Gastrocnemius medialis (tissue), 4 donors: ENCODE measurements around the gene JPH2. TPM values are rescaled to one million over a fixed set of nuclear protein-coding genes. Genes with fewer than 3 reads are reported as not detected.

ENCODE experiments used
- ATAC-seq, 2 donors: fragments of 150-250 bp; one replicate each; pipeline ENCODE4 v1.9.1; 2016
- DNase-seq, 2 donors: peaks; one replicate each; pipeline ENCODE4 v3.0.0-alpha.2; 2019
- H3K27ac ChIP-seq, 4 donors: fragments of 200-600 bp; sonication (generic); 1 replicate in 1 of 4; 2 replicates in 3 of 4; pipeline ENCODE4 v1.5.1; 2016 to 2018; ENCODE audit warnings: mild to moderate bottlenecking in 2 of 4, moderate library complexity in 1 of 4
- H3K27me3 ChIP-seq, 3 donors: fragments of 200-600 bp; sonication (generic) in 2 of 3; 1 replicate in 1 of 3; 2 replicates in 2 of 3; pipeline versions ENCODE4 v1.5.1 to v1.6.0; 2016 to 2019; ENCODE audit warnings: mild to moderate bottlenecking in 1 of 3, moderate library complexity in 1 of 3
- H3K36me3 ChIP-seq, 2 donors: fragments of 200-600 bp; sonication (generic) in 1 of 2; one replicate each; pipeline ENCODE4 v1.5.1; 2017 to 2018
- H3K4me1 ChIP-seq, 2 donors: fragments of 200-600 bp; sonication (generic) in 1 of 2; one replicate each; pipeline ENCODE4 v1.5.1; 2016 to 2017; ENCODE audit warnings: mild to moderate bottlenecking in 2 of 2
- H3K4me3 ChIP-seq, 4 donors: fragments of 200-600 bp; sonication (generic) in 3 of 4; 1 replicate in 1 of 4; 2 replicates in 3 of 4; pipeline ENCODE4 v1.5.1; 2016 to 2019; ENCODE audit warnings: mild to moderate bottlenecking in 2 of 4
- H3K9me3 ChIP-seq, 3 donors: fragments of 200-600 bp; sonication (generic) in 2 of 3; 1 replicate in 1 of 3; 2 replicates in 2 of 3; pipeline ENCODE4 v1.5.1; 2016 to 2019
- CTCF ChIP-seq, 5 experiments: fragments of 450-650 bp in 3 of 5; fragments of 200-600 bp in 2 of 5; sonication (generic) in 2 of 5; IDR thresholded peaks in 4 of 5; conservative IDR thresholded peaks in 1 of 5; 1 replicate in 4 of 5; 2 replicates in 1 of 5; pipeline ENCODE4 v1.5.1; 2016 to 2019; ENCODE audit warnings: antibody characterized with exemption in 5 of 5, mild to moderate bottlenecking in 3 of 5, moderate library complexity in 3 of 5
- POLR2A ChIP-seq, 2 donors: fragments of 450-650 bp; IDR thresholded peaks; one replicate each; pipeline ENCODE4 v1.6.1; 2017; ENCODE audit warnings: antibody characterized with exemption in 2 of 2, mild to moderate bottlenecking in 2 of 2, moderate library complexity in 2 of 2
- in situ Hi-C, 4 donors: fragments of 200-750 bp; cut with MboI; loops; one replicate each; pipeline versions ENCODE4 v1.15.0 to v1.8.0; 2017; ENCODE audit warnings: low sequenced_read_pairs in 4 of 4
- intact Hi-C: fragments of 100-400 bp; cut with DNase I; formaldehyde crosslinking; loops from one replicate; pipeline ENCODE4 v1.15.1; 2023; ENCODE audit warnings: low total_unique reads
- total RNA-seq, 4 donors: library from RNA; depleted of rRNA; stranded (reverse); fragments of >200 nt; gene quantifications; one replicate each; pipeline versions ENCODE4 v1.1.0 to v1.2.3, GENCODE V29; 2016

JPH2 gene
- total RNA-seq, 4 donors from 2014 or later, result 18.3 to 86.6 (median 38.0) TPM

DNA sequence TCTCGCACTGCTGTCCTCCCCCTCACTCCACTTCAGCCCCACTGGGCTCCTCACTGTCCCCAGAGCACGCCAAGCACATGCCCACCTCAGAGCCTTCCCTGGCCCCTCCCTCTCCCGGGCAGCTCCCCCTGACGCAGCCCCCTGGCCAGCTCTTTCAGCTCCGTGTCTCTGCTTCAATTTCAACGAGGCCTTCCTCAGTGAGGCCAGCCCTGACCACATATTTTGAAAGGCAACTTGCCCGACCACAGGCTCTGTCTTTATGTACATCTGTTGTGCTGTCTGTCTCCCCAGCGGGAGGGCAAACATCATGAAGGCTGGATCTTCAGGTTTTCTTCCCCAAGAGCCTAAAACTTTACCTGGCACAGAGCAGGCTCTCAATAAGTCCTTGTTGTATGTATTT lies 44.6 kb downstream of the JPH2 start:
- Histone ChIP-seq H3K9me3 (no peaks in the 10 kb centered on the region), H3K4me1 (peaks cover 71 to 78% of the 10 kb centered on the region in 2 donors), H3K4me3 (no peak overlapping the region), H3K36me3 (no peaks in the 10 kb centered on the region), H3K27me3 (no peaks in the 10 kb centered on the region), H3K27ac (peak overlapping the region; percentile 90 to 93 (median 92))
- no peak for ATAC-seq
- DNase-seq, result no peak
- in situ Hi-C loops, result no loop called here
- no peak for TF ChIP-seq POLR2A (IDR thresholded peaks at IDR 0.05)
- TF ChIP-seq CTCF (IDR thresholded peaks at IDR 0.05 in 4 of 5, conservative IDR thresholded peaks at IDR 0.05 in 1 of 5), result no peak
- intact Hi-C loops, result no loop called here

DNA sequence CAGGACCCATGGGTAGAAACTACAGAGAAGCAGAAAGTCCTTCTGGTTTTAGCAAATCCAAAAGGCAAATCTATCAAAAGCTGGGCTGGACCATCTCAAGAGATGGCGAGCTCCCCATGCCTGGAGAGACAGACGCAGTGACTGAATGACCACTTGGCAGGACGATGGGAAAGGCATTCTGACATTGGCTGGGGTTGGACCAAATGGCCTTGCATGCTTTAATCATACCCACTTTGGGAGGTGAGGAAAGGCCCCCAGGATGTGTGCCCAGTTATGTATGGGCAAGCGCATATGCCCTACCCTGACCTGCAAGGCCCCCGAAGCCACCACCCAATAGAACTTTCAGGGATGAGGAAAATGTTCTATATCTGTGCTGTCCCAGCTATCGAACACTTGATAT lies 45.1 kb downstream of the JPH2 start:
- H3K4me1 ChIP-seq, result peaks cover 71 to 81% of the 10 kb centered on the region in 2 donors
- TF ChIP-seq CTCF (IDR thresholded peaks at IDR 0.05 in 4 of 5, conservative IDR thresholded peaks at IDR 0.05 in 1 of 5), result no peak
- TF ChIP-seq POLR2A (IDR thresholded peaks at IDR 0.05), result no peak
- ATAC-seq, result no peak
- no peaks in the 10 kb centered on the region for H3K9me3 ChIP-seq
- in situ Hi-C loops, result no loop called here
- intact Hi-C loops, result no loop called here
- H3K4me3 ChIP-seq, result no peak overlapping the region
- peak overlapping the region; percentile 90 to 93 (median 92) for H3K27ac ChIP-seq
- H3K36me3 ChIP-seq, result no peaks in the 10 kb centered on the region
- DNase-seq, result no peak
- H3K27me3 ChIP-seq, result no peaks in the 10 kb centered on the region

DNA sequence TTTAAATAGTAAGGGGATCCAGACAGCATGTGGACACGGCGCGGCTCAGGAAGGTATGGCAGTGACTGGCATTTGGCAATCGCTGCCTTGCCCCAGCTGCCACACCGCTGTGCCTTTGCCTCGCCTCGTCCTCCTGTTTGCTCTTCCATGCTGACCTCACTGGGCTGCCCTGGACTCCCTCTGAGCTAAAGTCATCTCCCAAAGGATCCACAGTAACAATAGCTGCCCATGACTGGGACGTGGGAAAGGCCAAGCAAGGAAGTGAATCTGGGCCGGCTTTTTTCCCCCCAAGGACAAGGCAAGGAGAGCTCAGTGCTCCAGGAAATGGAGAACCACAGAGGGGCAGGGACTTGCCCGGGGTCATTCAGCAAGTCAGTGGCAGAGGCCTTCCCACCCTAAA lies 48.1 kb downstream of the JPH2 start:
- DNase-seq (peak in 1 of 2 donors; percentile 72), ATAC-seq (peak; percentile 14 to 61)
- intact Hi-C loops (no loop called here), in situ Hi-C loops (no loop called here)
- H3K4me1 ChIP-seq, result peaks cover 49 to 63% of the 10 kb centered on the region in 2 donors
- no peaks in the 10 kb centered on the region for H3K36me3 ChIP-seq
- H3K27me3 ChIP-seq, result no peaks in the 10 kb centered on the region
- H3K27ac ChIP-seq, result peak overlapping the region; percentile 89 to 93 (median 92)
- no peaks in the 10 kb centered on the region for H3K9me3 ChIP-seq
- no peak overlapping the region for H3K4me3 ChIP-seq
- TF ChIP-seq CTCF (IDR thresholded peaks at IDR 0.05 in 4 of 5, conservative IDR thresholded peaks at IDR 0.05 in 1 of 5) (peak in 1 of 5 experiments; percentile 19), POLR2A (IDR thresholded peaks at IDR 0.05) (no peak)

DNA sequence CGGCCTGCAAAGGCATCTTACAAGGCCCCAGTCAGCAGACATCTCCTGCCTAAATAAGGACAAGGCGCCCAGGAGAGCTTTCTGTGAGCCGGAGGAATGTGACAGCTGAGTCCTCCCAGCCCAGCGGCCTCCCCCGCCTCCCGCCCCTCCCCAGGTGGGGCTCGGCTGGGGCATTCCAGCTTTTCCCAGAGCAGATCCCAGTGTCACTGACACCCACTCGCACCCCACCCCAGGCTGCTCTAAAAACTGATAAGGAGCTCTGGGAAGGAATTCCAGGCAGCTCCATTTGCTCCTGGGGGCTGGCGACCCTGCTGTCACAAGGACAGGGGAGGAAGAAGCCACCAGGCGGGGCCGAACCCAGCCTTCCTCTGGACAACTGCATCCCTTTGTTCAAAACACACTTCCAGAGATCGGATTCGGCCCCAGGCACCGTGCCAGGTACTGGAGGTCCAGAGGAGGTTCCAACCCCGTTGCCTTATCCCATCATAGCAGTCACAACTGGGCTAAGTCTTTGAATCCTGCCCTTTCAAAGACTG lies 49.7 kb downstream of the JPH2 start:
- H3K4me1 ChIP-seq, result peaks cover 34 to 48% of the 10 kb centered on the region in 2 donors
- peak overlapping the region in 3 of 4 donors; percentile 10 to 40 (median 30) for H3K4me3 ChIP-seq
- in situ Hi-C loops, result no loop called here
- H3K27ac ChIP-seq, result peak overlapping the region; percentile 89 to 93 (median 92)
- H3K9me3 ChIP-seq, result no peaks in the 10 kb centered on the region
- peak; percentile 73 to 75 for ATAC-seq
- no peaks in the 10 kb centered on the region for H3K36me3 ChIP-seq
- DNase-seq, result peak; percentile 49 to 79
- intact Hi-C loops, result no loop called here
- H3K27me3 ChIP-seq, result no peaks in the 10 kb centered on the region
- no peak for TF ChIP-seq CTCF (IDR thresholded peaks at IDR 0.05 in 4 of 5, conservative IDR thresholded peaks at IDR 0.05 in 1 of 5)
- TF ChIP-seq POLR2A (IDR thresholded peaks at IDR 0.05), result no peak
